Measurements from ENCODE around the gene ARHGEF11. TPM values are rescaled to one million over a fixed set of nuclear protein-coding genes. Genes with fewer than 3 reads are reported as not detected.

The ARHGEF11 gene
- total and polyA plus RNA-seq, 2 donors (not counting 1 experiment from before 2014, with no cell fraction given) = 1.0 to 4.6 TPM

DNA sequence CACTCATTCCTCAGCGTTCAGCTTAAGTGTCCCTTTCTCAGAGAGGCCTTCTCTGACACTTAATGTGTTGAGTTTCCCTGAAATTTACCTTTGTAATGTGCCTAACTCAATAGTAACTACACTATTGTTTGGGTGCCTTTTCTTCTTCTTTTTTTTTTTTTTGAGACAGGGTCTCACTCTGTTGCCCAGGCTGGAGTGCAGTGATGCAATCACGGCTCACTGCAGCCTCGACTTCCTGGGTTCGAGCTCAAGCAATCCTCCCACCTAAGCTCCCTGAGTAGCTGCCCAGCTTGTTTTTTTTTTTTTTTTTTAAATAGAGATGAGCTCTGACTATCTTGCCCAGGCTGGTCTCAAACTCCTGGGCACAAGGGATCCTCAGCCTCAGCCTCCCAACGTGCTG lies 50.1 kb downstream of the ARHGEF11 start:
- H3K9me3 ChIP-seq (ENCODE audit: control extremely low read depth in 1 of 3, control insufficient read depth in 2 of 3, insufficient read depth in 1 of 3, low read length in 2 of 3) = no peaks in the 10 kb centered on the region
- no peak overlapping the region for H3K4me2 ChIP-seq (replicated peaks; ENCODE audit: low read depth, low read length, poor library complexity, severe bottlenecking)
- intact Hi-C loops (cut with micrococcal nuclease) = no loop called here
- ATAC-seq (ENCODE audit: low read depth) = no peak
- Mint-ChIP-seq H3K4me1 (no peaks in the 10 kb centered on the region), H3K4me3 (no peak overlapping the region), H3K27ac (no peak overlapping the region), H3K9me3 (ENCODE audit: insufficient read depth) (no peaks in the 10 kb centered on the region), H3K27me3 (peaks cover 33% of the 10 kb centered on the region)
- H3K79me2 ChIP-seq (ENCODE audit: control insufficient read depth, insufficient read depth, low read length) = no peaks in the 10 kb centered on the region
- TF ChIP-seq, protein P1, sequence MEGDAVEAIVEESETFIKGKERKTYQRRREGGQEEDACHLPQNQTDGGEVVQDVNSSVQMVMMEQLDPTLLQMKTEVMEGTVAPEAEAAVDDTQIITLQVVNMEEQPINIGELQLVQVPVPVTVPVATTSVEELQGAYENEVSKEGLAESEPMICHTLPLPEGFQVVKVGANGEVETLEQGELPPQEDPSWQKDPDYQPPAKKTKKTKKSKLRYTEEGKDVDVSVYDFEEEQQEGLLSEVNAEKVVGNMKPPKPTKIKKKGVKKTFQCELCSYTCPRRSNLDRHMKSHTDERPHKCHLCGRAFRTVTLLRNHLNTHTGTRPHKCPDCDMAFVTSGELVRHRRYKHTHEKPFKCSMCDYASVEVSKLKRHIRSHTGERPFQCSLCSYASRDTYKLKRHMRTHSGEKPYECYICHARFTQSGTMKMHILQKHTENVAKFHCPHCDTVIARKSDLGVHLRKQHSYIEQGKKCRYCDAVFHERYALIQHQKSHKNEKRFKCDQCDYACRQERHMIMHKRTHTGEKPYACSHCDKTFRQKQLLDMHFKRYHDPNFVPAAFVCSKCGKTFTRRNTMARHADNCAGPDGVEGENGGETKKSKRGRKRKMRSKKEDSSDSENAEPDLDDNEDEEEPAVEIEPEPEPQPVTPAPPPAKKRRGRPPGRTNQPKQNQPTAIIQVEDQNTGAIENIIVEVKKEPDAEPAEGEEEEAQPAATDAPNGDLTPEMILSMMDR (IDR thresholded peaks at IDR 0.05) = no peak
- TF ChIP-seq EZH2 (IDR thresholded peaks at IDR 0.05; ENCODE audit: borderline replicate concordance, insufficient read depth, low read depth, low read length, poor library complexity, severe bottlenecking) = no peak
- POLR2A ChIA-PET = no interaction called here
- DNase-seq = no peak
- no peak overlapping the region for H2AFZ ChIP-seq (ENCODE audit: insufficient read depth, low read depth, low read length, poor library complexity, severe bottlenecking)
- no peaks in the 10 kb centered on the region for H3K4me1 ChIP-seq (ENCODE audit: control insufficient read depth in 2 of 2, insufficient read depth in 2 of 2, low read length in 2 of 2)
- WGBS (ENCODE audit: insufficient coverage) = 71% methylated on average over 1 of the region's 5 CpGs
- H3K4me3 ChIP-seq (ENCODE audit: control extremely low read depth in 1 of 5, extremely low read depth in 1 of 5, insufficient read depth in 1 of 5, low read depth in 2 of 5, low read length in 4 of 5) = no peak overlapping the region
- no peaks in the 10 kb centered on the region for H4K20me1 ChIP-seq (ENCODE audit: control insufficient read depth, insufficient read depth, low read length, poor library complexity, severe bottlenecking)
- no peak overlapping the region for H3K27ac ChIP-seq (ENCODE audit: low read length in 2 of 2)
- no peak overlapping the region for H3K9ac ChIP-seq (ENCODE audit: low read length)
- H3K27me3 ChIP-seq (replicated peaks in 1 of 4; ENCODE audit: control extremely low read depth in 1 of 4, control insufficient read depth in 3 of 4, insufficient read depth in 4 of 4, low read length in 3 of 4) = peaks cover 0 to 5% (median 0%) of the 10 kb centered on the region in 4 experiments
- CTCF ChIA-PET = no interaction called here
- H3K36me3 ChIP-seq (replicated peaks in 1 of 2; ENCODE audit: control extremely low read depth in 1 of 2, control insufficient read depth in 1 of 2, extremely low read depth in 1 of 2, insufficient read depth in 2 of 2, low read length in 1 of 2) = no peaks in the 10 kb centered on the region

DNA sequence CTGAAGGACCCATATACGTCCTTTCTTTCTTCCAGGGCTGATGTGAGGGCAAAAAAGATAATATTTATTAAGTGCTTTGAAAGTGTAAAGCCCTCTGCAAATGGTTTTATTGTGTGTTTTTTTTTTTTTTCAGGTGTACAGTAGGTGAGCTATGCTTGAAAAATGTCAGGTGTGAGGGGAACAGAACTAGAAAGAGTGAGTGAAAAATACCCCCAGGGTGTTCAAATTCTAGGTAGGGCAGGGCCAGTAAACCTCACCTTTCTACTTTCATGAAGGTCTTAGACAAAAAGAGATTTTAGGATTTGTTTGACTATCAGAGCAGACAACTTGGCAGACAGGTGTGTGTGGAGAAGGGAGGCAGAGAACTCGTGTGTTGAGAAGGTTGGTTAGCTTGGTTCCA lies 51.3 kb downstream of the ARHGEF11 start:
- Histone ChIP-seq H3K27ac (ENCODE audit: low read length in 2 of 2) (no peak overlapping the region), H3K27me3 (replicated peaks in 1 of 4; ENCODE audit: control extremely low read depth in 1 of 4, control insufficient read depth in 3 of 4, insufficient read depth in 4 of 4, low read length in 3 of 4) (peaks cover 0 to under 1% (median 0%) of the 10 kb centered on the region in 4 experiments), H3K4me1 (ENCODE audit: control insufficient read depth in 2 of 2, insufficient read depth in 2 of 2, low read length in 2 of 2) (no peaks in the 10 kb centered on the region), H2AFZ (ENCODE audit: insufficient read depth, low read depth, low read length, poor library complexity, severe bottlenecking) (no peak overlapping the region), H3K36me3 (replicated peaks in 1 of 2; ENCODE audit: control extremely low read depth in 1 of 2, control insufficient read depth in 1 of 2, extremely low read depth in 1 of 2, insufficient read depth in 2 of 2, low read length in 1 of 2) (no peaks in the 10 kb centered on the region), H3K9ac (ENCODE audit: low read length) (no peak overlapping the region), H3K4me3 (ENCODE audit: control extremely low read depth in 1 of 5, extremely low read depth in 1 of 5, insufficient read depth in 1 of 5, low read depth in 2 of 5, low read length in 4 of 5) (no peak overlapping the region), H4K20me1 (ENCODE audit: control insufficient read depth, insufficient read depth, low read length, poor library complexity, severe bottlenecking) (no peaks in the 10 kb centered on the region), H3K9me3 (ENCODE audit: control extremely low read depth in 1 of 3, control insufficient read depth in 2 of 3, insufficient read depth in 1 of 3, low read length in 2 of 3) (no peaks in the 10 kb centered on the region), H3K79me2 (ENCODE audit: control insufficient read depth, insufficient read depth, low read length) (no peaks in the 10 kb centered on the region), H3K4me2 (replicated peaks; ENCODE audit: low read depth, low read length, poor library complexity, severe bottlenecking) (no peak overlapping the region)
- Mint-ChIP-seq H3K4me1 (no peaks in the 10 kb centered on the region), H3K27me3 (peaks cover 33% of the 10 kb centered on the region), H3K27ac (no peak overlapping the region), H3K4me3 (no peak overlapping the region), H3K9me3 (ENCODE audit: insufficient read depth) (no peaks in the 10 kb centered on the region)
- ChIA-PET CTCF (no interaction called here), POLR2A (no interaction called here)
- TF ChIP-seq EZH2 (IDR thresholded peaks at IDR 0.05; ENCODE audit: borderline replicate concordance, insufficient read depth, low read depth, low read length, poor library complexity, severe bottlenecking) = no peak
- TF ChIP-seq, protein P1 (IDR thresholded peaks at IDR 0.05) = no peak
- WGBS (ENCODE audit: insufficient coverage) = 88% methylated on average over 2 of the region's 2 CpGs
- ATAC-seq (ENCODE audit: low read depth) (no peak), DNase-seq (no peak)
- intact Hi-C loops (cut with micrococcal nuclease) = no loop called here

Measured in B cell (primary cell).